GM12891 (cell line): ENCODE measurements around the gene MYO1C.

Source experiments
- PAX5 ChIP-seq: IDR thresholded peaks from 2 replicates; pipeline ENCODE4 v1.6.1; 2011; ENCODE audit warnings: low read length, moderate library complexity, mild to moderate bottlenecking; ENCODE audit not compliant: insufficient read depth, severe bottlenecking
- POLR2A ChIP-seq: IDR thresholded peaks from 2 replicates; pipeline ENCODE4 v1.6.1; 2011; ENCODE audit warnings: low read depth, low read length, control low read depth
- POLR2AphosphoS5 ChIP-seq: IDR thresholded peaks from 2 replicates; pipeline ENCODE4 v1.6.1; 2011; ENCODE audit warnings: low read depth, low read length, control low read depth
- TAF1 ChIP-seq: IDR thresholded peaks from 2 replicates; pipeline ENCODE4 v1.6.1; 2011; ENCODE audit warnings: low read depth, low read length, control low read depth

- TF ChIP-seq POLR2A: no peak
- TF ChIP-seq POLR2AphosphoS5: no peak
- TF ChIP-seq TAF1: no peak
- TF ChIP-seq PAX5: no peak
Measured at GRCh38 chr17:1498869-1499268, 6.4 kb upstream of the MYO1C start.
